ENCODE measurements around the gene TMEM63B.
"Not testable (repeated sequence)": the region's sequence is repeated elsewhere in the genome, so short reads cannot be mapped to it uniquely, and the experiment has no call there.

Gene TMEM63B

GRCh38 chr6:44094403-44095242 lies 32.7 kb upstream of the TMEM63B start:
- no peak for DNase-seq (ENCODE audit: low spot score)

- not testable (repeated sequence) for DNase-seq (ENCODE audit: low spot score)
These were observed 32.1 kb upstream of the TMEM63B start for GRCh38 chr6:44095243-44095623.

- peak; percentile 85 for DNase-seq (ENCODE audit: low spot score)
These were observed 30.7 kb upstream of the TMEM63B start for GRCh38 chr6:44096612-44097011.

- no peak for DNase-seq (ENCODE audit: low spot score)
These were observed 29.5 kb upstream of the TMEM63B start for GRCh38 chr6:44097782-44098317.

GRCh38 chr6:44099192-44099591 lies 28.2 kb upstream of the TMEM63B start:
- DNase-seq (ENCODE audit: low spot score) = no peak

- peak; percentile 53 for DNase-seq (ENCODE audit: low spot score)
These were observed 27.2 kb upstream of the TMEM63B start for GRCh38 chr6:44100088-44100550.

- DNase-seq (ENCODE audit: low spot score) = no peak
These were observed 25.5 kb upstream of the TMEM63B start for GRCh38 chr6:44101832-44102231.

- no peak for DNase-seq (ENCODE audit: low spot score)
These were observed 24.8 kb upstream of the TMEM63B start for GRCh38 chr6:44102527-44102926.

GRCh38 chr6:44104481-44105021 lies 22.8 kb upstream of the TMEM63B start:
- no peak for DNase-seq (ENCODE audit: low spot score)

- DNase-seq (ENCODE audit: low spot score) = no peak
These were observed 22.2 kb upstream of the TMEM63B start for GRCh38 chr6:44105146-44105545.

GRCh38 chr6:44105993-44106740 lies 21.2 kb upstream of the TMEM63B start:
- DNase-seq (ENCODE audit: low spot score) = no peak

- DNase-seq (ENCODE audit: low spot score) = no peak
These were observed 20.3 kb upstream of the TMEM63B start for GRCh38 chr6:44107017-44107416.

GRCh38 chr6:44108471-44108870 lies 18.9 kb upstream of the TMEM63B start:
- no peak for DNase-seq (ENCODE audit: low spot score)

GRCh38 chr6:44109212-44109611 lies 18.1 kb upstream of the TMEM63B start:
- no peak for DNase-seq (ENCODE audit: low spot score)

GRCh38 chr6:44110005-44110676 lies 17.2 kb upstream of the TMEM63B start:
- DNase-seq (ENCODE audit: low spot score) = no peak

GRCh38 chr6:44110966-44111365 lies 16.4 kb upstream of the TMEM63B start:
- DNase-seq (ENCODE audit: low spot score) = no peak

GRCh38 chr6:44111434-44112417 lies 15.6 kb upstream of the TMEM63B start:
- no peak for DNase-seq (ENCODE audit: low spot score)

GRCh38 chr6:44113414-44113813 lies 13.9 kb upstream of the TMEM63B start:
- no peak for DNase-seq (ENCODE audit: low spot score)

GRCh38 chr6:44115866-44116265 lies 11.5 kb upstream of the TMEM63B start:
- DNase-seq (ENCODE audit: low spot score) = no peak

- peak; percentile 73 for DNase-seq (ENCODE audit: low spot score)
These were observed 10.5 kb upstream of the TMEM63B start for GRCh38 chr6:44116641-44117382.

All from AG08396 (cell line).